GM19035 (cell line): ENCODE results near the gene UBE4A.
A peak's percentile ranks its signal among the peaks of the same experiment; 100 is the strongest.
"Not testable (repeated sequence)": the region's sequence is repeated elsewhere in the genome, so short reads cannot be mapped to it uniquely, and the experiment has no call there.

Source experiments
- ATAC-seq: cut with Tn5 transposase; IDR thresholded peaks from one replicate; pipeline ENCODE4 v1.9.1; 2021; ENCODE audit not compliant: unreplicated experiment

Gene UBE4A

GRCh38 chr11:118398791-118399559 is 39.6 kb downstream of the UBE4A start:
- ATAC-seq = no peak

- ATAC-seq = peak; percentile 67
Measured at GRCh38 chr11:118401151-118401879, 41.9 kb downstream of the UBE4A start, which contains the start of gene ATP5MG. Gene ATP5MG, plus strand, starts transcription at chr11:118401606. Its CDS starts 60 bp downstream, at chr11:118401666.

- peak; percentile 10 for ATAC-seq
Measured at GRCh38 chr11:118401880-118402590, 42.6 kb downstream of the UBE4A start.

- not testable (repeated sequence) for ATAC-seq
Measured at GRCh38 chr11:118402594-118402993, 43.2 kb downstream of the UBE4A start.

GRCh38 chr11:118406599-118407166 is 47.3 kb downstream of the UBE4A start:
- no peak for ATAC-seq

GRCh38 chr11:118410055-118410745 is 50.8 kb downstream of the UBE4A start:
- ATAC-seq = peak; percentile 49

- ATAC-seq = no peak
Measured at GRCh38 chr11:118411530-118411929, 52.1 kb downstream of the UBE4A start.

GRCh38 chr11:118412921-118413320 is 53.5 kb downstream of the UBE4A start:
- no peak for ATAC-seq

- no peak for ATAC-seq
Measured at GRCh38 chr11:118415062-118415738, 55.8 kb downstream of the UBE4A start.

- no peak for ATAC-seq
Measured at GRCh38 chr11:118415739-118416068, 56.3 kb downstream of the UBE4A start.

GRCh38 chr11:118416900-118417299 is 57.5 kb downstream of the UBE4A start:
- not testable (repeated sequence) for ATAC-seq

- no peak for ATAC-seq
Measured at GRCh38 chr11:118417801-118418200, 58.4 kb downstream of the UBE4A start.

GRCh38 chr11:118418766-118419165 is 59.4 kb downstream of the UBE4A start:
- ATAC-seq = no peak

- no peak for ATAC-seq
Measured at GRCh38 chr11:118427707-118428106, 68.3 kb downstream of the UBE4A start.

GRCh38 chr11:118430956-118431355 is 71.6 kb downstream of the UBE4A start:
- ATAC-seq = no peak

- no peak for ATAC-seq
Measured at GRCh38 chr11:118434123-118434552, 74.7 kb downstream of the UBE4A start.

- ATAC-seq = no peak
Measured at GRCh38 chr11:118434553-118435289, 75.3 kb downstream of the UBE4A start.

GRCh38 chr11:118435290-118435892 is 76.0 kb downstream of the UBE4A start:
- ATAC-seq = peak; percentile 22
